ENCODE data around the gene TCAP. TPM values are rescaled to one million over a fixed set of nuclear protein-coding genes. Genes with fewer than 3 reads are reported as not detected.

Gene TCAP
- total RNA-seq, 1 donor from 2014 or later = 0.19 TPM

GRCh38 chr17:39652587-39653315 is 12.4 kb upstream of the TCAP start:
- Histone ChIP-seq H3K9ac (no peak overlapping the region), H3K79me2 (ENCODE audit: low read depth) (peaks cover 15% of the 10 kb centered on the region), H3K4me1 (peaks cover 29% of the 10 kb centered on the region), H3K4me3 (peak overlapping the region; percentile 11), H3K9me3 (ENCODE audit: low read depth) (no peaks in the 10 kb centered on the region), H3K36me3 (no peaks in the 10 kb centered on the region), H2AFZ (replicated peaks) (peak overlapping the region; percentile 51), H4K20me1 (ENCODE audit: low read depth) (peaks cover 21% of the 10 kb centered on the region), H3K27ac (peak overlapping the region; percentile 86), H3K4me2 (peak overlapping the region; percentile 79), H3F3A (ENCODE audit: low read depth) (peaks cover 24% of the 10 kb centered on the region), H3K27me3 (no peaks in the 10 kb centered on the region)
- Mint-ChIP-seq H3K9me3 (no peaks in the 10 kb centered on the region), H3K4me3 (peak overlapping the region; percentile 76), H3K27me3 (ENCODE audit: insufficient read depth, low read depth) (no peaks in the 10 kb centered on the region), H3K27ac (peak overlapping the region; percentile 100), H3K36me3 (peaks cover 15% of the 10 kb centered on the region), H3K4me1 (peaks cover 54% of the 10 kb centered on the region)
- DNase-seq (ENCODE audit: low spot score) = peak; percentile 85
- no peak for TF ChIP-seq CTCF (IDR thresholded peaks at IDR 0.05)
- no peak for TF ChIP-seq EZH2 (IDR thresholded peaks at IDR 0.05)
- TF ChIP-seq EZH2phosphoT487 (IDR thresholded peaks at IDR 0.05) = no peak

- H3K4me2 ChIP-seq = peak overlapping the region; percentile 79
- no peak overlapping the region for H3K9ac ChIP-seq
- H3K36me3 Mint-ChIP-seq = peaks cover 15% of the 10 kb centered on the region
- H3K4me1 ChIP-seq = peaks cover 29% of the 10 kb centered on the region
- no peaks in the 10 kb centered on the region for H3K27me3 Mint-ChIP-seq (ENCODE audit: insufficient read depth, low read depth)
- DNase-seq (ENCODE audit: low spot score) = no peak
- H3K27ac ChIP-seq = peak overlapping the region; percentile 86
- peak overlapping the region; percentile 89 for H3K27ac Mint-ChIP-seq
- no peaks in the 10 kb centered on the region for H3K27me3 ChIP-seq
- H3K9me3 ChIP-seq (ENCODE audit: low read depth) = no peaks in the 10 kb centered on the region
- H3K36me3 ChIP-seq = no peaks in the 10 kb centered on the region
- peaks cover 20% of the 10 kb centered on the region for H4K20me1 ChIP-seq (ENCODE audit: low read depth)
- H3K4me1 Mint-ChIP-seq = peaks cover 54% of the 10 kb centered on the region
- peak overlapping the region; percentile 76 for H3K4me3 Mint-ChIP-seq
- no peaks in the 10 kb centered on the region for H3K9me3 Mint-ChIP-seq
- peaks cover 14% of the 10 kb centered on the region for H3K79me2 ChIP-seq (ENCODE audit: low read depth)
- no peak overlapping the region for H2AFZ ChIP-seq (replicated peaks)
- H3K4me3 ChIP-seq = peak overlapping the region; percentile 11
- peaks cover 24% of the 10 kb centered on the region for H3F3A ChIP-seq (ENCODE audit: low read depth)
- TF ChIP-seq EZH2 (IDR thresholded peaks at IDR 0.05) (no peak), CTCF (IDR thresholded peaks at IDR 0.05) (no peak), EZH2phosphoT487 (IDR thresholded peaks at IDR 0.05) (no peak)
These were observed 11.9 kb upstream of the TCAP start for GRCh38 chr17:39653316-39653661.

GRCh38 chr17:39653662-39654331 is 11.4 kb upstream of the TCAP start:
- Mint-ChIP-seq H3K27ac (peak overlapping the region; percentile 89), H3K4me1 (peaks cover 54% of the 10 kb centered on the region), H3K9me3 (no peaks in the 10 kb centered on the region), H3K27me3 (ENCODE audit: insufficient read depth, low read depth) (no peaks in the 10 kb centered on the region), H3K4me3 (peak overlapping the region; percentile 58), H3K36me3 (peaks cover 15% of the 10 kb centered on the region)
- Histone ChIP-seq H3K9me3 (ENCODE audit: low read depth) (no peaks in the 10 kb centered on the region), H3K4me1 (peaks cover 29% of the 10 kb centered on the region), H3K9ac (no peak overlapping the region), H3K27me3 (no peaks in the 10 kb centered on the region), H3F3A (ENCODE audit: low read depth) (peaks cover 24% of the 10 kb centered on the region), H3K79me2 (ENCODE audit: low read depth) (peaks cover 14% of the 10 kb centered on the region), H3K36me3 (no peaks in the 10 kb centered on the region), H3K4me3 (no peak overlapping the region), H3K27ac (no peak overlapping the region), H2AFZ (replicated peaks) (no peak overlapping the region), H3K4me2 (peak overlapping the region; percentile 79), H4K20me1 (ENCODE audit: low read depth) (peaks cover 20% of the 10 kb centered on the region)
- DNase-seq (ENCODE audit: low spot score) = no peak
- TF ChIP-seq EZH2 (IDR thresholded peaks at IDR 0.05) (no peak), CTCF (IDR thresholded peaks at IDR 0.05) (peak; percentile 88), EZH2phosphoT487 (IDR thresholded peaks at IDR 0.05) (no peak)

All from neural progenitor cell (in vitro differentiated cells).